HG03354 (cell line): ENCODE results near the gene TMC4.

ENCODE experiments used
- ATAC-seq: cut with Tn5 transposase; IDR thresholded peaks from one replicate; pipeline ENCODE4 v1.9.1; 2021; ENCODE audit warnings: mild to moderate bottlenecking; ENCODE audit not compliant: unreplicated experiment, poor library complexity, severe bottlenecking

The TMC4 gene

GRCh38 chr19:54158812-54159351, 14.1 kb downstream of the TMC4 start:
- no peak for ATAC-seq

GRCh38 chr19:54156953-54157352, 16.0 kb downstream of the TMC4 start:
- ATAC-seq = no peak

GRCh38 chr19:54156490-54156889, 16.5 kb downstream of the TMC4 start:
- ATAC-seq = no peak

DNA sequence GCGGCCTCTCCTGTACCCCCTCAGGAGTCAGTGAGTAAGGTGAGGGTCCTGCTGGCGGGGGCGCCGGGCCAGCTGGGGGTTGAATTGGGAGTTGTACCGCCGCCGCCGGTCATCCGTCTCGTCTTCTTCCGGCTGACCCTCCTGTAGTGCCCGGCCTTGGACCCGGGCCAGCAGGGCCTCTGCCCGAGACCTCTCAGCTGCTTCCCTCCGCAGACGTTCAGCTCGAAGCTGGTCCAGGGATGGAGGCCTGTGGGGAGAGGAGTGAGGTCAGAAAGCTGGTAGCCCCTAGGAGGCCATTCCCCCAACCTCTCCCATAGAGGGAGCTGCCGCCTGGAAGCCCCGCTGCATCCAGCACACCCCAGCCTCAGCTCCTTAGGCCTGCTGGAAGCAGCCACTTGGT, 17.3 kb downstream of the TMC4 start:
- ATAC-seq = no peak

DNA sequence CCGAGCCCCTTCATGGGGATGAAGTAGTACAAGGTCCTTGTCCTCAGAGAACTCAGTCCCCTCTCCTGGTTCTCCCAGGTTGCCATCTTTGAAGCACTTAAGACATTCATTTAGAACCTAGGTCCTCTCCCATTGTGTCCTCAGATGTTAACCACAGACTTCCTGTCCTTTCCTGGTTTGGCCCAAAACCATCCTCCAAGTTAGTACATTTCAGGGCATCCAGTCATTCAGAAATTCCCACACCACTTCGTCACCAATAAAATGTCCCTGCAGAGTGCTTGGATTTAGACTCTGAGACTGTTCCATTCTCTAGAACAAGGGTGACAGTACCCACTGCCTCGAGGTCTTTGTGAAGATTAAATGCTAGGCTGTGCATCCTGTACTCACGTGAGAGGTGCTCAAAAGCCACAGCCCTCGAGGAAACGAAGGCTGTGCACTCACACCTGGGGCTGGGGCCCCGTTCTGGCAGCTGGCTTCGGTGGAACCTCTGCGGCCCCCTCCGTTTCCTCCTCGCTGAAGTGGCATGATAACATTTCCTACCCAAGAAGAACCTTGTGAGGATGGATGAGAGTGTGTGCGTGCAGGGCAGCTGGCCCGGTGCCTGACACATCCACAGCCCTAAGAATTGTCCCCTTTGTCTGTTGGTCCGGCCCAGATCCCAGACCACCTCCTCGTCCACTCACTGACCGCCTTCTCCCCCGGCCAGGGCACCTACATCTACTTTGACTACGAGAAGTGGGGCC, 18.2 kb downstream of the TMC4 start:
- ATAC-seq = no peak

GRCh38 chr19:54153731-54154326, 19.1 kb downstream of the TMC4 start:
- no peak for ATAC-seq

GRCh38 chr19:54152878-54153524, 20.0 kb downstream of the TMC4 start:
- ATAC-seq = no peak

DNA sequence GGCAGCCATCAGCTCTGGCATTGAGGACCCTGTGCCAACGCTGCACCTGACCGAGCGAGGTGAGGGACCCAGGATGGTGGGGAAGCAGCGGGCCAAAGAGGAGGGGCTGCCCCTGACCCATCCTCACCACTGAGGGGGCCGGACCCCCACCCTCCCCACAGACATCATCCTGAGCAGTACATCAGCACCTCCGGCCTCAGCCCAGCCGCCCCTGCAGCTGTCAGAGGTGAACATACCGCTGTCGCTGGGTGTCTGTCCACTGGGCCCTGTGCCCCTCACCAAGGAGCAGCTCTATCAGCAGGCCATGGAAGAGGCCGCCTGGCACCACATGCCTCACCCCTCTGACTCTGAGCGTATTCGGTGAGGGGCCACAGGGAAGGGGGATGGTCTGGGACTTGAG, 20.7 kb downstream of the TMC4 start:
- no peak for ATAC-seq

- ATAC-seq = no peak
Measured at GRCh38 chr19:54151362-54152035, 21.5 kb downstream of the TMC4 start.

DNA sequence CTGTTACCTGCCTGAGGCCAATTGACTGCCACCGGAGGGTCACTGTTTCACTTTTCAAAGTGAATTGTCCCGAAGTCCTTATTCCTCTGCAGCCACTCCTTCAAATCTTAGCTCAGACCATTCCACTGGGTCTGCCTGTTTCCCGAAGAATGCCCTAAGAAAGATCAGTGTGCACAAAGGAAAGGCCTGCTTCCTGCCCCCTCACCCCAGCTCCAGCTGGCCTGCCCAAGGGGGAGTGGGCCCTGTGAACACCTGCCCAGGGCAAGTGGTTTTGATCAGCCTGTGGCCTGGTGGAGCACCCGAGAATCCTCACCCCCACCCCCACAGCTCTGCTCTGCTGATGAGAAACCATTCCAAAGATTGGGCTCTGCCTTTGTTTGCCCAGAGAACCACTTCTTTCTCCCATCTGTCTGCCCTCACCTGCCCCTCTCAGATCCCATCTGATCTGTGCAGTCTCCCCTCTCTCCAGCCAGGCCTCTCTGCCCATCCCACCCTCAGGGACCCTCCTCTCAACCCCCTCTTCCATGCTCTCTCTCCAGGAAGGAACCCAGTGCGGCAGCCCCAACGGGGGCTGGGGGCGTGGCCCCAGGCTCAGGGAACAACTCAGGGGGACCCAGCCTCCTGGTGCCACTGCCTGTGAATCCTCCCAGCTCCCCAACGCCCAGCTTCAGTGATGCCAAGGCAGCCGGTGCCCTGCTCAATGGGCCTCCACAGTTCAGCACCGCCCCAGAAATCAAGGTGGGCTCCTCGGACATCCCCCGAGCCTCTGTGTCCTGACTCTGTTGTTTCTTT, 23.7 kb downstream of the TMC4 start:
- ATAC-seq = no peak

- ATAC-seq = no peak
Measured at GRCh38 chr19:54148158-54148557, 24.8 kb downstream of the TMC4 start.

- ATAC-seq = no peak
Measured at GRCh38 chr19:54147676-54148075, 25.3 kb downstream of the TMC4 start.

DNA sequence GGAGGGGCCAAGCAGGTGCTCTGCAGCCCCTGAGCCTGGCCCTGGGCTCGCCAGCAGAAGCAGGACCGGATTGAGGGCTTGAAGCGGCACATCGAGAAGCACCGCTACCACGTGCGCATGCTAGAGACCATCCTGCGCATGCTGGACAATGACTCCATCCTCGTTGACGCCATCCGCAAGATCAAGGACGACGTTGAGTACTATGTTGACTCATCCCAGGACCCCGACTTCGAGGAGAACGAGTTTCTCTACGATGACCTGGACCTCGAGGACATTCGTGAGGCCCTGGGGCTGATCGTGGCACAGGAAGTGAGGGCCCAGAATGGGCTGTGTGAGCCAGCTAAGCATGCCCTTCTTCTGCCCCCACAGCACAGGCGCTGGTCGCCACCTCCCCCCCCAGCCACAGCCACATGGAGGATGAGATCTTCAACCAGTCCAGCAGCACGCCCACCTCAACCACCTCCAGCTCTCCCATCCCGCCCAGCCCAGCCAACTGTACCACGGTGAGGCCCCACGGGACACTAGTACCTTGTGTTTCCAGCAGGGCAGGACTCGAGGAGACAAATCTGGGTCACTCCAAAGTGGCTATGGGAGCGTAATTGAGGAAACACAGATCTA, 27.3 kb downstream of the TMC4 start:
- ATAC-seq = no peak

DNA sequence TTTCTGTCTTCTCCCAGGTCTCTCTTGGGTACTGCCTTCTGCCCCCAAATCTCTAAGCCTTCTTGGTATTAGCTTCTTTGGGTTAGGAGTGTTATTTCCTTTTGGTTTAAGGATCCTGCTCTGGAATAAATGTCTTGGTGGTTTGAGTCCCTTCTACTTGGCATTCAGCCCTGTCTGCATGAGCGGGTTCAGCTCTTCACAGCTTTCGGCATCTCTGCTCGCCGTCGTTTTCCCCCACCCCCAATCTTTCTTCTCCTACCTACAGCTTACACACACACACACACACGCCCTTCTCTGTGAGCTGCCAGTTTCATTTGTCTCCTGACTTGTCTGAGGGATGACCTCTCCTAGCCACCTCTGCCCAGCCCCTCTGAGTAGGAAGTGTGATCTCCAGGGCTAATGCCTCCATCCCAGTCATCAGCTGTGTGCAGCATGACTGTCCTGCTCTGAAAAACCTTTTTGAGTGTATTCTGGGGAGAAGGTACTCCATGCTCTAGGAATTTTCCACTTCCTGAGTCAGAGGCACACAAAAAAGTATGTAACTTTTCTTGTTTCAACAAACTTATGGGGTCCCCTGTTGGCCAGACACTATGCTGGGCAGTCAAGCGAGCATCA, 30.7 kb downstream of the TMC4 start:
- no peak for ATAC-seq

DNA sequence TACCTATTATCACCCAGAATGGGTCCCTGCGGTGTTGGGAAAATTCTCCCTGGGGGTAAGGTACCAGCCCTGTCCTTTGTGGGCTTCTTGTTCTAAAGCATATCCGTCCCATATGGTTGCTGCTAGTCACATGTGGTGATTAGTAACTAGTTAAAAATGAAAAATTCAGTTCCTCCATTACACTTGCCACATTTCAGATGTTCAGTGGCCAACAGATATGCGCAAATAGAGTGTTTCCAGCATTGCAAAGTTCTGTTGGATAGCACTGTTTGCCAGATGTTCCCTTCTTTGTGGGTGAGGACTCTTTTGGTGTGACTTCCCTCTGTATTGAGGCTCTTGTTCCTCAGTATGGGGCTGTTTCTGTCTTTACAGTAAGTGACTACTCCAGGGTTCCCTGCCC, 31.6 kb downstream of the TMC4 start:
- no peak for ATAC-seq

- no peak for ATAC-seq
Measured at GRCh38 chr19:54138489-54139256, 34.3 kb downstream of the TMC4 start.

- ATAC-seq = no peak
Measured at GRCh38 chr19:54137699-54138488, 35.1 kb downstream of the TMC4 start, which contains the start of gene CNOT3. TSS of gene CNOT3 (plus strand) at chr19:54137762. CDS start at chr19:54142979, 5,217 bp downstream.
